ENCODE data around the gene ADCY3. TPM values are rescaled to one million over a fixed set of nuclear protein-coding genes. Genes with fewer than 3 reads are reported as not detected.

ADCY3 gene
- polyA plus RNA-seq, 1 donor (not counting 4 experiments of a cell fraction or from before 2014, with no cell fraction given): 33.2 TPM

- no peak overlapping the region for H3K4me2 ChIP-seq (ENCODE audit: control insufficient read depth, extremely low read depth, insufficient read depth, low read depth, low read length)
- no peak overlapping the region for H2AFZ ChIP-seq (ENCODE audit: control insufficient read depth, low read length)
- H3K36me3 ChIP-seq (ENCODE audit: control insufficient read depth in 2 of 2, extremely low read depth in 1 of 2, insufficient read depth in 2 of 2, low read length in 2 of 2): peaks cover 0 to 4% of the 10 kb centered on the region in 2 experiments
- H4K20me1 ChIP-seq (ENCODE audit: control insufficient read depth, extremely low read depth, insufficient read depth, low read length): no peaks in the 10 kb centered on the region
- H3K27me3 ChIP-seq (ENCODE audit: control insufficient read depth, extremely low read depth, insufficient read depth, low read length): no peaks in the 10 kb centered on the region
- DNase-seq (ENCODE audit: low read depth, low spot score) (no peak), FAIRE-seq (no peak)
- H3K4me3 ChIP-seq (ENCODE audit: control insufficient read depth in 2 of 3, extremely low read depth in 1 of 3, insufficient read depth in 2 of 3, low read depth in 1 of 3, low read length in 3 of 3): no peak overlapping the region
- H3K79me2 ChIP-seq (ENCODE audit: control insufficient read depth, insufficient read depth, low read length): no peaks in the 10 kb centered on the region
- peaks cover 2% of the 10 kb centered on the region for H3K9me3 ChIP-seq (ENCODE audit: control insufficient read depth, low read depth, low read length)
- H3K4me1 ChIP-seq (ENCODE audit: control insufficient read depth, extremely low read depth, insufficient read depth, low read length): no peaks in the 10 kb centered on the region
- H3K9me1 ChIP-seq (ENCODE audit: control insufficient read depth, extremely low read depth, insufficient read depth, low read length): no peaks in the 10 kb centered on the region
- dilution Hi-C loops (cut with MboI; ENCODE audit: extremely low pct_ligation_motif_present, low sequenced_read_pairs): no loop called here
- H3K9ac ChIP-seq (ENCODE audit: control insufficient read depth, extremely low read depth, insufficient read depth, low read length): no peak overlapping the region
- H3K27ac ChIP-seq (ENCODE audit: control insufficient read depth, insufficient read depth, low read length): no peak overlapping the region
- TF ChIP-seq CTCF (optimal IDR thresholded peaks at IDR 0.05 in 1 of 3, IDR thresholded peaks at IDR 0.05 in 1 of 3, conservative IDR thresholded peaks at IDR 0.05 in 1 of 3; ENCODE audit: extremely low read depth in 1 of 3, insufficient read depth in 2 of 3, low read length in 3 of 3) (no peak), EZH2 (IDR thresholded peaks at IDR 0.05; ENCODE audit: low read length) (no peak)
Measured at GRCh38 chr2:24889221-24889620, 30.8 kb downstream of the ADCY3 start.

- Histone ChIP-seq H3K4me1 (ENCODE audit: control insufficient read depth, extremely low read depth, insufficient read depth, low read length) (no peaks in the 10 kb centered on the region), H3K9me3 (ENCODE audit: control insufficient read depth, low read depth, low read length) (no peaks in the 10 kb centered on the region), H3K27me3 (ENCODE audit: control insufficient read depth, extremely low read depth, insufficient read depth, low read length) (no peaks in the 10 kb centered on the region), H3K9me1 (ENCODE audit: control insufficient read depth, extremely low read depth, insufficient read depth, low read length) (no peaks in the 10 kb centered on the region), H3K9ac (ENCODE audit: control insufficient read depth, extremely low read depth, insufficient read depth, low read length) (no peak overlapping the region), H4K20me1 (ENCODE audit: control insufficient read depth, extremely low read depth, insufficient read depth, low read length) (no peaks in the 10 kb centered on the region), H3K4me2 (ENCODE audit: control insufficient read depth, extremely low read depth, insufficient read depth, low read depth, low read length) (no peak overlapping the region), H3K4me3 (ENCODE audit: control insufficient read depth in 2 of 3, extremely low read depth in 1 of 3, insufficient read depth in 2 of 3, low read depth in 1 of 3, low read length in 3 of 3) (no peak overlapping the region), H3K79me2 (ENCODE audit: control insufficient read depth, insufficient read depth, low read length) (no peaks in the 10 kb centered on the region), H3K27ac (ENCODE audit: control insufficient read depth, insufficient read depth, low read length) (no peak overlapping the region), H2AFZ (ENCODE audit: control insufficient read depth, low read length) (no peak overlapping the region), H3K36me3 (ENCODE audit: control insufficient read depth in 2 of 2, extremely low read depth in 1 of 2, insufficient read depth in 2 of 2, low read length in 2 of 2) (peaks cover 0 to 4% of the 10 kb centered on the region in 2 experiments)
- no peak for FAIRE-seq
- TF ChIP-seq EZH2 (IDR thresholded peaks at IDR 0.05; ENCODE audit: low read length) (no peak), CTCF (optimal IDR thresholded peaks at IDR 0.05 in 1 of 3, IDR thresholded peaks at IDR 0.05 in 1 of 3, conservative IDR thresholded peaks at IDR 0.05 in 1 of 3; ENCODE audit: extremely low read depth in 1 of 3, insufficient read depth in 2 of 3, low read length in 3 of 3) (no peak)
- dilution Hi-C loops (cut with MboI; ENCODE audit: extremely low pct_ligation_motif_present, low sequenced_read_pairs): no loop called here
- DNase-seq (ENCODE audit: low read depth, low spot score): no peak
Measured at GRCh38 chr2:24888177-24888576, 31.9 kb downstream of the ADCY3 start.

All from keratinocyte (primary cell).